ENCODE results near the gene JAK1. TPM values are rescaled to one million over a fixed set of nuclear protein-coding genes. Genes with fewer than 3 reads are reported as not detected.

Gene JAK1
- total and polyA plus RNA-seq, 7 donors = 33.7 to 137 (median 101) TPM

- intact Hi-C loops (cut with DNase I) = loop anchor here (5.0 to 10.0 kb wide), 2 partner anchors 41 to 168 kb away; no protein-coding TSS in a partner anchor
- no peak for DNase-seq
- no peak for ATAC-seq
- no peak for TF ChIP-seq CTCF (IDR thresholded peaks at IDR 0.05)
- Histone ChIP-seq H3K4me3 (no peak overlapping the region), H3K27ac (no peak overlapping the region), H3K27me3 (ENCODE audit: insufficient read depth in 3 of 3, low read length in 2 of 3) (no peaks in the 10 kb centered on the region), H3K4me1 (peaks cover 63% of the 10 kb centered on the region), H3K36me3 (ENCODE audit: insufficient read depth in 1 of 2, low read depth in 1 of 2) (no peaks in the 10 kb centered on the region), H3K9me3 (no peaks in the 10 kb centered on the region)
- 78 to 86% (median 84%) methylated on average over 8 of the region's 8 CpGs for WGBS, 3 donors
Measured at GRCh38 chr1:64896551-64896950, 69.8 kb downstream of the JAK1 start.

GRCh38 chr1:64895500-64895899 lies 70.8 kb downstream of the JAK1 start:
- ATAC-seq (no peak), DNase-seq (no peak)
- intact Hi-C loops (cut with DNase I) = loop anchor here (5.0 to 10.0 kb wide), 2 partner anchors 42 to 169 kb away; no protein-coding TSS in a partner anchor
- no peak overlapping the region for H3K4me3 ChIP-seq
- 87 to 91% (median 90%) methylated on average over 2 of the region's 2 CpGs for WGBS, 3 donors
- no peaks in the 10 kb centered on the region for H3K36me3 ChIP-seq (ENCODE audit: insufficient read depth in 1 of 2, low read depth in 1 of 2)
- H3K27ac ChIP-seq = no peak overlapping the region
- peaks cover 71% of the 10 kb centered on the region for H3K4me1 ChIP-seq
- H3K9me3 ChIP-seq = no peaks in the 10 kb centered on the region
- H3K27me3 ChIP-seq (ENCODE audit: insufficient read depth in 3 of 3, low read length in 2 of 3) = no peaks in the 10 kb centered on the region
- TF ChIP-seq CTCF (IDR thresholded peaks at IDR 0.05) = no peak

GRCh38 chr1:64894438-64895196 lies 71.7 kb downstream of the JAK1 start:
- no peaks in the 10 kb centered on the region for H3K9me3 ChIP-seq
- ATAC-seq = peak in 2 of 4 donors; percentile 18 to 28
- H3K4me3 ChIP-seq = no peak overlapping the region
- no peaks in the 10 kb centered on the region for H3K36me3 ChIP-seq (ENCODE audit: insufficient read depth in 1 of 2, low read depth in 1 of 2)
- WGBS, 3 donors = 90 to 92% (median 90%) methylated on average over 16 of the region's 16 CpGs
- peak overlapping the region; percentile 33 for H3K27ac ChIP-seq
- intact Hi-C loops (cut with DNase I) = loop anchor here (5.0 to 10.0 kb wide), 3 partner anchors 43 to 170 kb away; partner anchors contain the start of gene JAK1 (in 2 of the 2)
- TF ChIP-seq CTCF (IDR thresholded peaks at IDR 0.05) = no peak
- no peak for DNase-seq
- H3K27me3 ChIP-seq (ENCODE audit: insufficient read depth in 3 of 3, low read length in 2 of 3) = no peaks in the 10 kb centered on the region
- H3K4me1 ChIP-seq = peaks cover 73% of the 10 kb centered on the region

GRCh38 chr1:64893921-64894320 lies 72.4 kb downstream of the JAK1 start:
- ATAC-seq = no peak
- DNase-seq = no peak
- Histone ChIP-seq H3K27me3 (ENCODE audit: insufficient read depth in 3 of 3, low read length in 2 of 3) (no peaks in the 10 kb centered on the region), H3K4me1 (peaks cover 72% of the 10 kb centered on the region), H3K27ac (no peak overlapping the region), H3K9me3 (no peaks in the 10 kb centered on the region), H3K36me3 (ENCODE audit: insufficient read depth in 1 of 2, low read depth in 1 of 2) (no peaks in the 10 kb centered on the region), H3K4me3 (no peak overlapping the region)
- intact Hi-C loops (cut with DNase I) = loop anchor here (5.0 to 10.0 kb wide), 2 partner anchors 73 to 171 kb away; partner anchors contain the start of gene JAK1 (in 2 of the 2)
- 93 to 99% (median 94%) methylated on average over 4 of the region's 4 CpGs for WGBS, 3 donors
- TF ChIP-seq CTCF (IDR thresholded peaks at IDR 0.05) = no peak

Measured in psoas muscle (tissue), 8 donors.